ENCODE results near the gene PHC2. TPM values are rescaled to one million over a fixed set of nuclear protein-coding genes. Genes with fewer than 3 reads are reported as not detected.

Gene PHC2
- total and polyA plus RNA-seq, 2 of the 13 experiments (the other 11 are each of a cell fraction or from before 2014, with no cell fraction given): 52.5 to 84.9 TPM

DNA sequence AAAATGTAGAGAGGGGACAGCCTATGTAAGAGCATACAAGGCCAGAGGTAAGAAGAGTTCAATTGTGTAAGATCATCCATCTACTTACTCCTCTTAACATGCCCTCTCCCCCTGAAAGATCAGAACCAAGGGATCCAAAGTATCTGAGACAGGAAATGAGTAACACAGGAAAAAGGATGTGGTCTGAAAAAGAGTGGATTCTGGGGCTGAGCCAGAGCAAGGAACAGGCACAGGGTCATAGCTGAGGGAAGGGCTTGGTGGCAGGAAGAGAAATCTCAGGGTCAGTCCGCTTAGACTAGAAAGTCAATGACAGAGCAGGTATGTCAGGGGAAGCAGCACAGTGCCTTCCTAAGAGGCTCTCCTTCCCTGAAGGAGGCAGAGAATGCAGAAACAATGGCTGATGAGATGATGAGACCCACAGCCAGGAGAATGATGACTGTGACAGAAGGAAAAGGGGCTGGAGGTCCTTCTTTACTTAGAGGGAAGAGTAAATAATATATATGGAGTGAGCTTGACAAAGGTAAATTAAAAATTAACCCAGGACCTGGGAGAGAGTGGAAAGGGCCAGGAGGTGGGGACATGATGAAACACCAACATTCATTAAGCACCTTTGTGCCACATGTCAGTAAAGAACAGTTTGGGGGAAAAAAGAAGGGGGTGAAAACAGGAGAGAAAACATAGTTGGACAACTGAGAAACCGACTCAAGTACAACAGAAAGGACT is 83.8 kb downstream of the PHC2 start (continued):
- TF ChIP-seq SNRNP70 (IDR thresholded peaks at IDR 0.05; ENCODE audit: low read depth, low read length) (no peak), KLF12 (CRISPR knock-in tag; IDR thresholded peaks at IDR 0.05; ENCODE audit: borderline replicate concordance) (no peak), ZNF232 (CRISPR knock-in tag; IDR thresholded peaks at IDR 0.05; ENCODE audit: borderline replicate concordance) (no peak), SP1 (IDR thresholded peaks at IDR 0.05) (no peak), SP1 (CRISPR knock-in tag; IDR thresholded peaks at IDR 0.05) (no peak), ZNF510 (CRISPR knock-in tag; IDR thresholded peaks at IDR 0.05; ENCODE audit: low read depth) (peak; percentile 57; the same call in 1 of the 2 replicates), ZNF567 (CRISPR knock-in tag; IDR thresholded peaks at IDR 0.05; ENCODE audit: borderline replicate concordance) (peak; percentile 66; the same call in 1 of the 2 replicates), IRF2 (CRISPR knock-in tag; IDR thresholded peaks at IDR 0.05) (peak; percentile 18; the same call in 1 of the 2 replicates), NAIF1 (CRISPR knock-in tag; IDR thresholded peaks at IDR 0.05; ENCODE audit: borderline replicate concordance) (no peak), MTA1 (CRISPR knock-in tag; IDR thresholded peaks at IDR 0.05; ENCODE audit: borderline replicate concordance) (no peak), CENPX (CRISPR knock-in tag; IDR thresholded peaks at IDR 0.05) (no peak), NFIC (IDR thresholded peaks at IDR 0.05; ENCODE audit: low read length) (peak; percentile 36; the same call in 1 of the 2 replicates), ASH2L (IDR thresholded peaks at IDR 0.05; ENCODE audit: insufficient read length, low read depth, low read length) (peak; percentile 50), ZNF354B (CRISPR knock-in tag; IDR thresholded peaks at IDR 0.05) (no peak), THAP11 (CRISPR knock-in tag; IDR thresholded peaks at IDR 0.05) (peak; percentile 32), ZKSCAN8 (CRISPR knock-in tag; IDR thresholded peaks at IDR 0.05; ENCODE audit: borderline replicate concordance) (no peak), ARHGAP35 (CRISPR knock-in tag; IDR thresholded peaks at IDR 0.05; ENCODE audit: borderline replicate concordance) (no peak), NR2F6 (IDR thresholded peaks at IDR 0.05) (peak; percentile 64), NR2F6 (CRISPR knock-in tag; IDR thresholded peaks at IDR 0.05) (peak; percentile 47; the same call in 1 of the 2 replicates), ZC3H13 (CRISPR knock-in tag; IDR thresholded peaks at IDR 0.05) (no peak), ZNF792 (CRISPR knock-in tag; IDR thresholded peaks at IDR 0.05) (peak; percentile 91), FOXA1 (IDR thresholded peaks at IDR 0.05) (peak; percentile 79), FOXA1 (CRISPR knock-in tag; IDR thresholded peaks at IDR 0.05) (peak; percentile 69), DNMT1 (CRISPR knock-in tag; IDR thresholded peaks at IDR 0.05) (no peak)
- TF ChIP-seq, protein P1, sequence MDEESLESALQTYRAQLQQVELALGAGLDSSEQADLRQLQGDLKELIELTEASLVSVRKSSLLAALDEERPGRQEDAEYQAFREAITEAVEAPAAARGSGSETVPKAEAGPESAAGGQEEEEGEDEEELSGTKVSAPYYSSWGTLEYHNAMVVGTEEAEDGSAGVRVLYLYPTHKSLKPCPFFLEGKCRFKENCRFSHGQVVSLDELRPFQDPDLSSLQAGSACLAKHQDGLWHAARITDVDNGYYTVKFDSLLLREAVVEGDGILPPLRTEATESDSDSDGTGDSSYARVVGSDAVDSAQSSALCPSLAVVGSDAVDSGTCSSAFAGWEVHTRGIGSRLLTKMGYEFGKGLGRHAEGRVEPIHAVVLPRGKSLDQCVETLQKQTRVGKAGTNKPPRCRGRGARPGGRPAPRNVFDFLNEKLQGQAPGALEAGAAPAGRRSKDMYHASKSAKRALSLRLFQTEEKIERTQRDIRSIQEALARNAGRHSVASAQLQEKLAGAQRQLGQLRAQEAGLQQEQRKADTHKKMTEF (CRISPR knock-in tag; IDR thresholded peaks at IDR 0.05): peak; percentile 74
- TF ChIP-seq, protein P2, sequence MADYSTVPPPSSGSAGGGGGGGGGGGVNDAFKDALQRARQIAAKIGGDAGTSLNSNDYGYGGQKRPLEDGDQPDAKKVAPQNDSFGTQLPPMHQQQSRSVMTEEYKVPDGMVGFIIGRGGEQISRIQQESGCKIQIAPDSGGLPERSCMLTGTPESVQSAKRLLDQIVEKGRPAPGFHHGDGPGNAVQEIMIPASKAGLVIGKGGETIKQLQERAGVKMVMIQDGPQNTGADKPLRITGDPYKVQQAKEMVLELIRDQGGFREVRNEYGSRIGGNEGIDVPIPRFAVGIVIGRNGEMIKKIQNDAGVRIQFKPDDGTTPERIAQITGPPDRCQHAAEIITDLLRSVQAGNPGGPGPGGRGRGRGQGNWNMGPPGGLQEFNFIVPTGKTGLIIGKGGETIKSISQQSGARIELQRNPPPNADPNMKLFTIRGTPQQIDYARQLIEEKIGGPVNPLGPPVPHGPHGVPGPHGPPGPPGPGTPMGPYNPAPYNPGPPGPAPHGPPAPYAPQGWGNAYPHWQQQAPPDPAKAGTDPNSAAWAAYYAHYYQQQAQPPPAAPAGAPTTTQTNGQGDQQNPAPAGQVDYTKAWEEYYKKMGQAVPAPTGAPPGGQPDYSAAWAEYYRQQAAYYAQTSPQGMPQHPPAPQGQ (CRISPR knock-in tag; IDR thresholded peaks at IDR 0.05; ENCODE audit: borderline replicate concordance): no peak
- TF ChIP-seq, protein P3, sequence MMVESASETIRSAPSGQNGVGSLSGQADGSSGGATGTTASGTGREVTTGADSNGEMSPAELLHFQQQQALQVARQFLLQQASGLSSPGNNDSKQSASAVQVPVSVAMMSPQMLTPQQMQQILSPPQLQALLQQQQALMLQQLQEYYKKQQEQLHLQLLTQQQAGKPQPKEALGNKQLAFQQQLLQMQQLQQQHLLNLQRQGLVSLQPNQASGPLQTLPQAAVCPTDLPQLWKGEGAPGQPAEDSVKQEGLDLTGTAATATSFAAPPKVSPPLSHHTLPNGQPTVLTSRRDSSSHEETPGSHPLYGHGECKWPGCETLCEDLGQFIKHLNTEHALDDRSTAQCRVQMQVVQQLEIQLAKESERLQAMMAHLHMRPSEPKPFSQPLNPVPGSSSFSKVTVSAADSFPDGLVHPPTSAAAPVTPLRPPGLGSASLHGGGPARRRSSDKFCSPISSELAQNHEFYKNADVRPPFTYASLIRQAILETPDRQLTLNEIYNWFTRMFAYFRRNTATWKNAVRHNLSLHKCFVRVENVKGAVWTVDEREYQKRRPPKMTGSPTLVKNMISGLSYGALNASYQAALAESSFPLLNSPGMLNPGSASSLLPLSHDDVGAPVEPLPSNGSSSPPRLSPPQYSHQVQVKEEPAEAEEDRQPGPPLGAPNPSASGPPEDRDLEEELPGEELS (CRISPR knock-in tag; IDR thresholded peaks at IDR 0.05): 0 out of 2 replicates have a peak, but pooled peaks have one; percentile 33

Data from HepG2 (cell line).